Raji (cell line): Measurements from ENCODE around the gene PGAM1.

ENCODE experiments used
- POLR2A ChIP-seq: IDR thresholded peaks from 2 replicates; pipeline ENCODE4 v1.6.1; 2011; ENCODE audit warnings: low read depth, low read length, control low read depth; ENCODE audit not compliant: insufficient read depth

Gene PGAM1

GRCh38 chr10:97464226-97464625 lies 38.2 kb downstream of the PGAM1 start:
- TF ChIP-seq POLR2A = no peak

- no peak for TF ChIP-seq POLR2A
Observed at GRCh38 chr10:97465982-97466381, 40.0 kb downstream of the PGAM1 start.

- TF ChIP-seq POLR2A = no peak
Observed at GRCh38 chr10:97466755-97467154, 40.8 kb downstream of the PGAM1 start.

- no peak for TF ChIP-seq POLR2A
Observed at GRCh38 chr10:97468162-97468561, 42.2 kb downstream of the PGAM1 start.

- TF ChIP-seq POLR2A = no peak
Observed at GRCh38 chr10:97474918-97475317, 48.9 kb downstream of the PGAM1 start.

GRCh38 chr10:97475936-97476594 lies 50.1 kb downstream of the PGAM1 start:
- TF ChIP-seq POLR2A = no peak

- no peak for TF ChIP-seq POLR2A
Observed at GRCh38 chr10:97479939-97480338, 53.9 kb downstream of the PGAM1 start.

- TF ChIP-seq POLR2A = no peak
Observed at GRCh38 chr10:97481071-97481470, 55.1 kb downstream of the PGAM1 start.

- TF ChIP-seq POLR2A = no peak
Observed at GRCh38 chr10:97482381-97482780, 56.4 kb downstream of the PGAM1 start.
